NCI-H510A treated with DMSO at 0.1 percent for 48 hours (cell line): ENCODE results near the gene TIMP4.

Experiments
- DNase-seq: peaks from one replicate; lab custom pipeline; 2025; lab: John Stamatoyannopoulos, UW

TIMP4 gene

DNA sequence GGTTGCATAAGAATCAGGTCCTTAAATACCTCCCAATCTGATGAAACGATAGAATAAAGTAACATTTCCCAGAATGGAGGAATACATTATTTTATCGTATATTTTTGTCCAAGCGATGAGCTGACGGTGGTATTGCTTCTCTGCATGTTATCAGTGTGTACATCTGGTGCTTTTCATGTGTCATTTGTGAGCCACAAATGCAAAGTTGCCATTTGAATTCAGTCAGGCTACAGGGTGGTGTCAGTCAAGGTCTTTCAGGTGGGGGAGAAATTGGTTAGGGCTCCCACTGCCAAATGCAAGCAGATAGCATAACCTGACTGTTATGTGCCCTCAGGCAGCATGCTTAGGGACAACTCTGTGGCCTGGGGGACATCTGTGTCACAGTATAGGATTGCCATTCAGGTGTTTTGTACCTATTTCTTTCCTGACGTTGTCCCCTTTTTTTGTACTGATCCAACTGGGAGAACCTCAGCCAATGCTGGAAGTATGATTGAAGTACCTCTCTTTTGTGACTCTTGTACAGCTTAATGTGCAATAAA is 26.5 kb upstream of the TIMP4 start:
- DNase-seq: no peak

DNA sequence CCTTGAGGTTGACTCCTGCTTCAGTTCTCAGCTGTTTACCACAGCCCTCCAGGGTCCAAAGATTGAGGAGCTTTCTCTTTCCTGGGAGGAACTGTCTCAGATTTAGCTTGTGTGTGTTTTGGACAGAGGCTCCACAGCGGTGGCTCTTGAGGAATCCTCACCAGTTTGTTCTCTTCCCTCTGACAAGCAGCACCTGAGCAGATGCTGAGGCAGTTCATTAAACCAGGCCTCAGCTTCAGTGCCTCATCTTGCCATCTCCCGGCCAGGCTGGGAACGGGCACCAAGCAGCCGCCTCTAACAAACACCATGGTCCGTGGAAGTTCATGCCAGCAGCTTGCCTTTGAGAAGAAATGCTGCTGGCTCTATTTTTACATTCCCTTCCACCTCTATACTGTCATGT is 25.8 kb upstream of the TIMP4 start:
- DNase-seq: no peak

DNA sequence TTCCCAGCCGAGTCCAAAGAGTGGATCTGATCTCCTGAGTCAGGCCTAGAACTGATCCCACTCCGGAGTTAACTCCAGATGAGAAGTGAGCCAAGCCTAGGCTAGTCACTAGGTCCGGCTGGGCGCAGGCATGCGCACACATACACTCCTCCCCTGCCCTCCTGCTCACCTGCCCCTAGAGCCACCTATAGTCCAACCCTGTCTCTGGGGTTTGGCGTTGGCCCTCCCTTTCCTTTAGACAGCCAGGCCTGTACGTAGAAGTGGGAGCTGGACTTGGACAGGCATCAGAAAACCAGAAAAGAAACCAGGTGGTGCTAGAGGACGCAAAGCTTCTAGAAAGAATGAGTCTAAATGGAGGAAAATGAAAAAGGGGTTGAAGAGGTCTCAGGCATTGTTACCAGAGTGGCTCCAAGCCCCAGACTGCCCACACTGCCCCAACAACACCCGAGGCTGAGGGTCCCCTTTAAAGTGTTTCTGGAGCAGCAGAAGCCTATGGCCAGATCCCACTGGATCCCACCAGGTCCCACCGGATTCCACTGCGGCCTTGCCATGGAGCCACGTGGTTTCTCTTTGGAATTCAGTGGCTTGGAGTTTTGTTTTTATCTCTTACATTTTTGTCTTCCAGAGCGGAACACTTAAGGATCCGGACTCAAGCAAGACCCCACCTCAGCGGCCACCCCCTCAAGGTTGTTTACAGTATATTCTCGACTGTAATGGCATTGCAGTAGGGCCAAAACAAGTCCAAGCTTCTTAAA is 24.2 kb upstream of the TIMP4 start:
- no peak for DNase-seq

DNA sequence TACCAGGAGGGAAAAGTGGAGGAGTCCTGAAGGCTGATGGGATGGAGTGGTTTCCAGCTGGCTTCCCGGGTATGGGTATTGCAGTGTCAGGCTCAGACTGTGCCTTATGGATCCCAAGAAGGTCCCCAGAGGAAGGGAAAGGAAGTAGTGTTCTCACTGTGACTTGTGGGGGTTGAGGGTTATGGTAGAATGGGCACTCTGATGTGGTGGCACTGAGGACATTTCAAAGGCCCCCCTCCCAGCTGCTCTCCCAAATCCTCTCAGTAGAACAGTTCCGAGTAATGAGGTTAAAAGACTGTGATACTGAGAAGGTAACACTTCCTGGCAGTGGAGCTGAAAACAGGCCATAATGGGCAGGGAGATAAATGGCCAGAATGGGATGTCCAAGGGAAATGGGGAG is 23.1 kb upstream of the TIMP4 start:
- no peak for DNase-seq

DNA sequence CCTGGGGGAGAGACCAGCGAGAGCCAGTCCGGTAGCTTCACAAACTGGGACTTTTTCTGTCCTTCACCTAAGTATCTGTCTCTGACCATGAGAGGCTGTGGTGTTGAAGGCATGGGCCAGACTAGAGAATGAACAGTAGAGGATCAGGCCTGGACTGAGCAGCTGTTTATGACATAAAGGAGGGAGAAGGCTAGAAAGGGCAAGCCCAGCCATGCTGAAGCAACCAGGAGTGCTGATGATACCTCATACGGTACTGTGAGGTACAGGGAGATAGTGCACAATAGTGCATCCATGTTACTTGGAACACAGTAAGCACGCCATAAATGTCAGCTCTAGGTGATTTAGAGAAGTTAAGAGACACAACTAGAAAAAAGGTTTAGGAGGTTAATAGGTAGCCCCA is 22.6 kb upstream of the TIMP4 start:
- DNase-seq: no peak

DNA sequence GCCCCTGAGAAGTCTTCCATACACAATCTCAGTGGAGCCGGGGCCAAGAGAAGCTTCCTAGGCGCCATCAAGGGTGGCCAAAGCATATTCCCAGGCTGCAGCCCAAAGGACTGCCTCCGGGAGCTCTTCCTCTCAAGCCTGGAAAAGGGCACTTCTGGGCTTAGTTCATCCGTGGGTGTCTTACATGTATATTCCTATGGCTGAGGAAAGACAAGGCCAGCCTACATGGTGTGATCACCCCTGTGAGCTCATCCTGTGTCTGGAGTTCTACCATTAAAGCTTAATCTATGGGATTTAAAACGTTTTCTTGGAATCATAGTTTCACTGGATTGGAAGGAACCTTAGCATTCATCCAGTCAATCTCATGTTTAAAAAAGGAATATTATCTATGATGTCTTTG is 21.9 kb upstream of the TIMP4 start:
- no peak for DNase-seq

DNA sequence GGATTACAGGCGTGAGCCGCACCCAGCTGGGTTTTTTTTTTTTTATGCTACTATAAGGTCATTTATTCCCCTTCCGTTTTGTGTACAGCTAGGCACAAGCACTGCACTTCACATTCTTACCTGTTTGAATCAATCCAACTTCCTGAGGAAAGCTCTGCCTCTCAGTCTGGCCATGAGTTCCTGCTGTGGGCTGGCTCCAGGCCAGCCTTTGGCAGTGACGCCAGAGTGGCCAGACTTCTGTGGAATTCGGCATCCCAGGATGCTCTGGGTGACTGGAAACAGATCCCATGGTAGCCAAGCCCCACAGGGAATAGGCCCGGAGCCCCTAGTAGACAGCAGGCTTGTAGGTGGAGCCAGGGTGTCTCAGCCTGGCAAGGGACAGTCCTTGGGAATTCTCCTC is 21.5 kb upstream of the TIMP4 start:
- DNase-seq: no peak

DNA sequence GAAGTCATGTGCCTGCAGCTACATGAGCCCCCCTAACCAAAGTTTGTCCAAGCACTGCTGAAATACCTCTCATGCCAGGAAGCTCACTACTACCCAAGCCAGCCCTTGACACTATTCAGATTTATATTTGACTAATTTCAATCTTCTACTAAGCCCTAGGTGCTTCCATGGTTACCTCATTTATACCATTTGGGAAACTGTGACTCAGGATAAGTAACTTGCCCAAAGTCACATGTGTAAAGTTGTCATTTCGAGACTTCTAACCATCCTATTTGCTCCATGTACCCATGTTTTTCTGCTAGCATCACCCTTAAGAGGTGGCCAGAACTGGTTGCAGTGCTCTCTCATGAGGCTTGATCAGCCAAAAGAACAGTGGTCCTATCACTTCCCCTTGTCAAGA is 20.7 kb upstream of the TIMP4 start:
- no peak for DNase-seq

DNA sequence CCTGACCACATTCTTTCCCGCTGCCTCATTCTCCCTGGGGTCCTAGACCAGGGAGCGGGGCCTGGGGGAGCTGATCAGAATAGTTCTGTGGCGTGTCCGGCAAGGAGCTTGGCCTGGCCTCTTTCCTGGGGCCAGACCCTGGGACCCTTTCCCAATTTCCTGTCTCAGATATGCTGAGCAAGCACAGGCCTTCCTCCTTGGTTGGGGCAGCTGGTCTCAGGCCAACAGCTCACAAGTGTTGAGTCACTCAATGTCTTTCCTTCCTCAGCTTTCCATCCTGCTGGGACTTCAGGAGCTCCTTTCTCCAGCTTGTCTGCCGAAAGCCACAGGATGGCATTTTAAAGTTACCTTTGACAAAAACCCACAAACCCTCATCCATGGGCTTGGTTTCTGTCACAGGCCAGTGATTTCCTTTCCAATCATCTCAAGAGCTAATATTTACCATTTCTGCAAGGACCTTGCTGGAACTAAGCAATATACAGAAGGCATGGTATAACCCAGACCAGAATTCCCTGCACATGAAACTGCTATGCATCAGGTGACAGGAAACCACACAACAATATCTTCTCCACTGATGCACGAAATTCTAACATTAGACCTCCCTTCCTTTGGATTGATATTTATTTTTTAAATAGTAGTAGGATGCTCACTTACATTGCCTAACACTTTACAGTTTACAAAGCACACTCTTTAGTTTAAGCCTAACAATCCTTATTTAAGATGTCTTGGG is 19.5 kb upstream of the TIMP4 start:
- DNase-seq: no peak

DNA sequence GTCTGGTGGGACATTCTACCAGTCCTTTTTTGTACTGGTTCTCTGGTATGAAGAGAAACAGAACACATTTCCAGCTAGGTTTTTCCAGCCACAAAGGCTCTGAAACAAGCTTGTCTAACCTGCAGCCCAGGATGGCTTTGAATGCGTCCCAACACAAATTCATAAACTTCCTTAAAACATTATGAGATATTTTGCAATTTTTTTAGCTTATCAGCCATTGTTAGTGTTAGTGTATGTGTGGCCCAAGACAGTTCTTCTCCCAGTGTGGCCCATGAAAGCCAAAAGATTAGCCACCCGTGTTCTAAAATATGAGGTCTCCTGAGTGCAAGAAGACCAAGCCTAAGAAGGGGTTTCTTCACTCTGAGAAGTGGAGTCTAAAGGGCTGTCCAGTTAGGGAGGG is 18.4 kb upstream of the TIMP4 start:
- DNase-seq: no peak

DNA sequence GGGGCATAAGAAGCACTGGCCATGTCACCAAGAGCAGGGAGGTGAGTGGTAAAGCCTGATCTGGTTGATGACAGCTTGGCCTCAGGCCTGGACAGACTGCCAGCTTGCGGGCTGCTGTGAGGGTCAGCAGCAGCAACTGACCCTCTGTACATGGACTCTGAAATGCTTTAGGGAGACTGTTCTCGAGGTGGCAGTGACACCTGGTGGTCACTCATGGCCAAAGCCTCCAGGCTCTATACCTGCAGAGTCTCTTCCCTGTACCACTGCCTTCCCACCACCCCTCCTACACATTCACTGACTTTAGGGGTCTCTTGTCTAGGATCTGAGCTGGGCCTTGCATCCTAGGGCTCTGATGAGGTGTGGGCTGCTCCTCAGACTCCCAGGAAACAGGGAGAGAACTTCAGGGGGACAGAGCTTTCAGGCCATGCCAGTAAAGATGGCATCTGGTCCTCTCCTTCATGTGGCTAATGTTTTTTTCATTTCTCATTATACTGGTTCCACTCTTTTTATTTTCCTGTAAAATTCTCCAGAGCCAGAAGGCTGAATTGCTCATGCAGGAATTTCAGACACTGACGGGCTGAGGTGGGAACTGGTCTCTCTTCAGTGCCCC is 17.2 kb upstream of the TIMP4 start:
- DNase-seq: no peak

DNA sequence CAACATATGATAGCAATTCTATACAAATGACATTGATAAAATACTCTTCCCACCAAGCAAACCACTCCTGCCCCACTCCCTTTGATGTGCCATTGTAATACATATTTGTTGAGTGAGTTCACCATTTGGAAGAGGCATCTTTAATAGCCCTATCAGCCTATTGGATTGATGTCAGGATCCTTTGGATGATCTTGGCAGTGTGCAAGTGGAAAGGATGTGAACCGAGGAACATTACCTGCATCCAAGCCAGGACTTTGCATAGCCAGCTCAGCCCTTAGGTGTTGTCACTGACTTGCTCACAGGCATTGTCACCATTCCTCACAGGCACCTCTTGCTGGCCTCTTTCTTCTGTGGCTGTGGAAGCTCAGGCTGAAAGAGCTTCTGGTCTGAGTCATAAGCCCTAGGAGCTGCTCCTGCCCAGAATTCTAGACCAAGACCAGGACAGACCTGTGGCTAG is 16.5 kb upstream of the TIMP4 start:
- DNase-seq: no peak

DNA sequence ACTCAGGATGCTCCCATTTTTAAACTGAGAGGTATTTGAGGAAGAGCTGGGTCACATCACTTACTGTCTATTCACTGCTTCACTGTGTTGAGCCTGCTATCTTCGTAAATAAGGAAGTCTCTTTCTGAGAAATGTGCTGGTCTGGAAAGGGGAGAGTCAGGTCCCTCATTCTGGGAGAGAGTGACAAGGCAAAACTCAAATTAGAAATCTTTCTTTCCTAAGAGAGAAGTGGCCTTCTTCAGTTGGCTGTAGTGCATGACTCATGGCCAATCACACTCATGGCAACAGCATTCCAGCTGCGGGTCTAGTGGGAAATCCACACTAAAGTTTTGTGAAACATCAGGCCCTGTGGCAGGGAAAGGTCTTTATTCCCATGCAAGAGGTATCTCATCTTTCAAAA is 11.5 kb upstream of the TIMP4 start:
- DNase-seq: no peak

DNA sequence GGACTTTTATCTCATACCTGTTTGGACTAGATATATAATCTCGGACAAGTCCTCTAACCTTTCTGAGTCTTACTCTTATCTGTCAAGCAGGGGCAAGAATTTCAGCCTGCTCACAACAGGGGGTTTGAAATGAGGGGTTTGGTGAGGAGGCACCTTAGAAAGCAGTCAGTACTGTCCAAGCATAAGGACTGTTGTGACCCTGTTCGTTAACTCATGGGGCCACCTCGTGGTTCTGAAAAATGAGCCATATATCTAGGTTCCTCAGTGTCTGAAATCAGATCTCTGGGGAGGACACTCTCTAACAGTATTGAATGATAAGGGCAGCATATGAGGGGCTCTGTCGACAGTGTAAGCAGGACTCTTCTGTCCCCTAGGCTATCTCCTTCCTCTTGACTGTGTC is 7.2 kb upstream of the TIMP4 start:
- no peak for DNase-seq

DNA sequence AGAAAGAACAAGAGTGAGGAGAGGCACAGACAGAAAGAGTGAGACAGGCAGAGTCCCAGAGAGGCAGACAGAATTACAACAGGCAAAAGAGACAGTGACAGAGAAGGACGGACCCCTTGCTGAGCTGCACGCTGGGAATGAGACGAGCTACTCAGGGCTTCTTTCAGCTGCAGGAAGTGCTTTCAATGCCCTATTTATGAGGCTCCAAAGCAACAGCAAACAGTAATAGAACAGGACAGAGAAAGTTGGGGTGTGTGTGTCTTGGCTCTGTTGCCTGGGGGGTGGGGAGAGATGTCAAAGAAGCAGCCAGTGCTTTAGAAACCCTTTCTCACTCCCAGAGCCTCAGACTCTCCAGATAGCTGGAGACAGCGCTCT is 502 bp upstream of the TIMP4 start:
- no peak for DNase-seq

DNA sequence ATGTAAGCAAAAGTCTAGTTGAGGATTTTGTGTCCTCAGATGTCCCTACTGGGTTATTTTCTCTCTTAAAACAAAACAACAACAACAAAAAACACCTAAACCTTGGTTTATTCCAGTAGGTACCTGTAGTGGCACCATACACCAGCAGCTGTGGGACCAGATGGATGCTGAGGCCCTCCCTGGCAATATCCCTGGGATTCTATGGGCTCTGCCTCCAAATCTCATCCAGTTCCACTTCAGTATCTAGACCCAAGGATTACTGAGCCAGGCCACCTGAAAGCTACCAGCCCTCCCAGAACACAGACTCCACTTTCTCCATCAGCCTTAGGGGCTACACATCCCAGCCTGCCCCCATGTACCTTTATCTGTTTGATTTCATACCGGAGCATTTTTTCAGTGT is 1.7 kb downstream of the TIMP4 start:
- DNase-seq: no peak

DNA sequence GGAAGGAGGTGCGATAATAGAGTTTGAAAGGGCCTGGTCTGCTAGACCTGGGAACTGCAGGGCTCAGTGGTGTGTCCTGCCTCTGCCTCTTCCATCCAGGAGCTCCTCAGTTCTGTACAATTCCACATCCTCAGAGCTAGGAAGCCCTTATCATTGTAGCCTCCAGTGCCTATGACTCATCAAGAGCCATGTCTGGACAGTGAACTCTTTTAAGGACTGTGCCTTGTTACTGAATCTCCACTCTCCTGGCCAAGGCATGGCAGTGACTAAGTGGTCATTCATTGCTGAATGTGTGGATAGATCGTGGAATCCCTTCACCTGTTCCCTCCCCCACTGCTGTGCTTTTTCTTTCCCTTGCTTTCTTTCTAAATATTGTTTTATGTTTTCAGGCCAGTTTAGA is 2.9 kb downstream of the TIMP4 start:
- no peak for DNase-seq

DNA sequence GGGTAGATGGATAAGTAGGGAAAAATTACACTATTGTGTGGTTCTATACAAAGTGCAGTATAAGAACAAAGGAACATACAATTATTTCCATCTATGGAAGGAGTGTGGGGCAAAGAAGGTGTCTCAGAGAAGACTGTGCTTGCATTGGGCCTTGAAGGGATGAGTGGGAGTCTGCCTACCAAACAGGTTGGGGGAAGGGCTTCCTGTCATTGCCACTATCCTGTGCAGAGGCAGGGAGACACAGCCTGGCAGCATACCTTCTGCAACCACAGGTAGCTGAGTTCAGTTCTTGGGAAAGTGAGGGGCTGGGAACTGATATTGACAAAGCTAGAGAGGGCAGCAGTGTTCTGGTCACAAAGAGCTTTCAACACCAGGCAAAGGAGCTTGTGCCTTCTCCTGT is 3.4 kb downstream of the TIMP4 start:
- no peak for DNase-seq

DNA sequence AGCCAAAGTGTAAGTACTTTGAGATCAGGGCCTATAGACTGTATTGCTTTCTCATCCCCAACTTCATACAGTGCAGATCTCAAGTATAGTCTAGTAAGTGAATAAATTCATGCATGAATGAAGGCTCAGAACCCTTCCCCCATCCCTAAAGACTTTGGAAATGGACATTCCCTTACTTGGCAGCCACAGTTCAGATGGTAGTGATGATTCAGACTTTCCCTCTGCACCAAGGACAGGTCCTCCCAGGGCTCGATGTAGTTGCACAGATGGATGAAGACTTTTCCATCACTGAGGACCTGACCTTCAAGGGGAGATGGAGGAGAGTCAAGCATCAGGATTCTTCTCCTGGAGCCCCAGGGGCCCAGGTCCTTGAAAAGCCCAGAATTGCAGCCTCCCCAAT is 4.6 kb downstream of the TIMP4 start:
- no peak for DNase-seq

DNA sequence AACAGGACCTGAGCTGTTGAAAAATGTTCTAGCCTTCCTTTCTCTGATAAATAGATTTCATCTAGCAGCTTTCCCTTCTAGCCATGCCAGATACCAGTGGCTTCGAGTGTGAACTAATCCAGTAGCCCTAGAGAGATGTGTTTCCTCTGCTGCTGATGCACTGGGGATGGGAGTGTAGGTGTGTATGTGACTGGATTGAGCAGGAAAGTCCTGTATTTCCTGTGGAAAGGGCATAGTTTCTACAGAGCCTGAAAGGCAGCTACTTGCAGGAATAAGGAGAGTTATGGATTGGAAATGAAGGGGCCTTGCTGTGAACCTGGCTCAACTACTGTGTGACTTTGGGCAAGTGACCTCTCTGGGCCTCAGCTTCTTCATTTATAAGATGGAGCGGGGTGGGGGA is 8.6 kb downstream of the TIMP4 start:
- no peak for DNase-seq

DNA sequence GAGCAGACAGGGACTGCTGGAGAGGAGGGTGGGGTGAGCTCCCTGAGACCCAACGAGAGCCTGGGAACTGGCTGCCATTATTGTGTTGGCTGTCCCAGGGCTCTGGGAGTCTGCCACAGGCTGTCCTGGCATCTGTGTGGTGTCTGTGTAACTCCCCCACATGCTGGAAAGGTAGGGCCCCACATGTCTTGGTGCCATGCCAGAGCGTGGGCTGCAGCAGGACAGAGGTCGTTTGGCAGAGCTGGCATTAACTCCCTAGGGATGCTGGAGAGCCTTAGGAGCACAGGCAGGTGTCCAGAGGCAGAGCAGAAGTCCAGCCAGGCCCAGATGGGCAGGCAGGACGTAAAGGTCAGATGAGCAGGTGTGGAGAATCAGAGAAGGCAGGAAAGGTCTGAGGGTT is 9.7 kb downstream of the TIMP4 start:
- DNase-seq: no peak

DNA sequence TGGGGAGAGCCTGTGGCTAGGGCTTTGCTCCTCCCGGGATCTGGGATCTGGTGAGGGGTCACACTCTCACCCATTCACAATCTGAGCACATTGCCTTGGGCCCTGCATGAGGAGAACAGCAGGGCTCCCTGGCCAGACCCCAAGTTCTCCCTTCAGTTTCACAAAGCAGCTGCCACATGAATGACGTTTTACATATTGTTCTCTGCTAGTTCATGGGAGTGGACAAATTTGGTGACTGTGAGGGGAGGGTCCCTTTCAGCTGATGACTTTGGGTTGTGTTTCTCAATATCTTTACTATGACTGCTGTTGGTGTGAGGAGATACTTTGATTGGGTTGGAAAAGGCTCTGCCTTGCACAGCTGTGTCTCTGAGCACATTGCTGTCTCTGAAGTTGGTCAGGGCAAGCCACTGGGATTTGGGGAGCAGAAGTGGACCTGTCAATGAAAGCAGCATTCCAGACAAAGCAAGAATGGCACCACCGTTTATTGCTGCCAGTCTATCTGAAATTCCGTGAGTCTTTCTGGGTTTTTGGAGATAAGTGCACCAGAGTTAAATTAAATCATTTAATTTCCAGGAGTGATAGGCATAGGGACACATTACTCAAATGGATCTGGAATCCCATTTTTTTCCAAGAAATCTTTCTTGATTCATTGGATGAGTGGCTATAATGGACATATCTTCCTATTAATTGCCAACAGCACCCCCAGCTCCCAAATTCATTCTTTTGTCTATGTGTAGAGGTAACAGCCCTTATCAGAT is 10.3 kb downstream of the TIMP4 start:
- DNase-seq: no peak
